Pancreas (tissue), 10 donors: Measurements from ENCODE around the gene SDR42E1. TPM values are rescaled to one million over a fixed set of nuclear protein-coding genes. Genes with fewer than 3 reads are reported as not detected.
A peak's percentile ranks its signal among the peaks of the same experiment; 100 is the strongest.

Experiments used
- ATAC-seq, 4 donors: fragments of 200-7000 bp; cut with Tn5 transposase; one replicate each; pipeline versions ENCODE4 v1.8.0 to v1.9.1; 2020; ENCODE audit warnings: mild to moderate bottlenecking in 4 of 4, moderate library complexity in 4 of 4
- DNase-seq, 6 donors: peaks; one replicate each; pipeline ENCODE4 v3.0.0-alpha.2; 2020
- FAIRE-seq: peaks from 2 replicates; lab custom pipeline; 2012; peaks lifted over from hg19 to GRCh38; lab: Jason Lieb, UNC
- H3K27ac ChIP-seq, 4 donors: fragments of 200-600 bp; sonication (generic); 1 replicate in 3 of 4; 2 replicates in 1 of 4; pipeline versions ENCODE4 v1.5.0 to v1.8.0; 2020
- H3K27me3 ChIP-seq, 4 donors: fragments of 200-600 bp; one replicate each; pipeline ENCODE4 v1.8.0; 2021
- H3K36me3 ChIP-seq, 3 donors: fragments of 200-600 bp; sonication (generic) in 1 of 3; one replicate each; pipeline versions ENCODE4 v1.5.0 to v1.8.0; 2020 to 2021
- H3K4me1 ChIP-seq, 3 donors: fragments of 200-600 bp; one replicate each; pipeline ENCODE4 v1.8.0; 2021
- H3K4me3 ChIP-seq, 4 donors: fragments of 200-600 bp; sonication (generic) in 2 of 4; one replicate each; pipeline versions ENCODE4 v1.5.0 to v1.8.0; 2020 to 2021
- H3K9me3 ChIP-seq, 4 donors: fragments of 200-600 bp; one replicate each; pipeline ENCODE4 v1.8.0; 2021
- WGBS, 2 donors: extraction: QIAGEN DNeasy Blood & Tissue Kit; methylation state at CpG; one replicate each; pipeline ENCODE4 v1.1.7; 2013; 5-methylcytosine and 5-hydroxymethylcytosine counted together
- intact Hi-C, 3 donors: fragments of 100-400 bp; cut with DNase I; formaldehyde crosslinking; loops; one replicate each; pipeline versions ENCODE4 v1.11.1 to v1.14.2; 2022
- polyA plus RNA-seq, 2 donors: library from polyadenylated mRNA; stranded (reverse); fragments of 200-250 nt; gene quantifications; one replicate each; pipeline ENCODE4 v1.2.3, GENCODE V29; 2013
- total RNA-seq, 6 donors: library from RNA; stranded (reverse); fragmentation: NEBNext Ultra II Directional in 4 of 6; extraction: Animal tissue kit (Norgen Biotek cat#: 25700) in 4 of 6; gene quantifications; one replicate each; pipeline versions ENCODE4 v1.2.1 to v1.2.4, GENCODE V29; 2021 to 2023
- TF ChIP-seq, protein P1 (sequence below), 4 donors: fragments of 200-600 bp; sonication (generic) in 3 of 4; IDR thresholded peaks; one replicate each; pipeline versions ENCODE4 v1.5.0 to v1.8.0; 2021; ENCODE audit warnings: antibody characterized with exemption in 4 of 4
- donor health status: healthy with polysubstance abuse.
- donor health status: DM: no; HTN: no; CAD: no; lungs with moderate emphysema.
- donor health status: DM: no; HTN: no; CAD: no.
- donor health status: control.
- donor health status: control.
- donor health status: Bipolar disorder and iron deficiency.
- donor health status: DM: yes; HTN: yes; CAD: no.
- donor health status: DM: no; HTN: no; CAD: no.
- donor health status: DM: no; HTN: no; CAD: no.
- donor health status: DM: yes; HTN: yes; CAD: no.

Gene SDR42E1
- total and polyA plus RNA-seq, 8 donors, result 2.5 to 13.3 (median 5.8) TPM

DNA sequence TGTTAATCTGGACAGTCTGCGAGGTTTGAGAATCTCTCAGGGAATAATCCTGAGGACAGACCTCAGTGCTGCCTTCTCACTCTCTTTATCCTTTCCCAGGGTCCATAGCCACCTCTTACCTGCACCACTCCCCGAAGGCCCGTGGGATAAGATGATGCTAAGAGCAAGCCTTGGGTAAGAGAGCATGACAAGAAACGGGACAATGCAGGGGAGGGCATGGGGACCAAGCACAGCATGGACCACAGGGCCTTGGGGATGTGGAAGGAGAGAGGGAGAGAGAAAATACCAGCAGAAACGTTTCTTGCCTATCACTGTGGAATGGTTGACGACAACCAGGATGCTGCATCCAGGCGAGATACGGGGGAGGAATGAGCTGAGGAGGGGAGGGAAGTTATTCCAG is 8.3 kb upstream of the SDR42E1 start:
- FAIRE-seq (no peak), DNase-seq (no peak), ATAC-seq (no peak)
- H3K9me3 ChIP-seq, result no peaks in the 10 kb centered on the region
- TF ChIP-seq, protein P1, sequence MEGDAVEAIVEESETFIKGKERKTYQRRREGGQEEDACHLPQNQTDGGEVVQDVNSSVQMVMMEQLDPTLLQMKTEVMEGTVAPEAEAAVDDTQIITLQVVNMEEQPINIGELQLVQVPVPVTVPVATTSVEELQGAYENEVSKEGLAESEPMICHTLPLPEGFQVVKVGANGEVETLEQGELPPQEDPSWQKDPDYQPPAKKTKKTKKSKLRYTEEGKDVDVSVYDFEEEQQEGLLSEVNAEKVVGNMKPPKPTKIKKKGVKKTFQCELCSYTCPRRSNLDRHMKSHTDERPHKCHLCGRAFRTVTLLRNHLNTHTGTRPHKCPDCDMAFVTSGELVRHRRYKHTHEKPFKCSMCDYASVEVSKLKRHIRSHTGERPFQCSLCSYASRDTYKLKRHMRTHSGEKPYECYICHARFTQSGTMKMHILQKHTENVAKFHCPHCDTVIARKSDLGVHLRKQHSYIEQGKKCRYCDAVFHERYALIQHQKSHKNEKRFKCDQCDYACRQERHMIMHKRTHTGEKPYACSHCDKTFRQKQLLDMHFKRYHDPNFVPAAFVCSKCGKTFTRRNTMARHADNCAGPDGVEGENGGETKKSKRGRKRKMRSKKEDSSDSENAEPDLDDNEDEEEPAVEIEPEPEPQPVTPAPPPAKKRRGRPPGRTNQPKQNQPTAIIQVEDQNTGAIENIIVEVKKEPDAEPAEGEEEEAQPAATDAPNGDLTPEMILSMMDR (IDR thresholded peaks at IDR 0.05), result no peak
- no peaks in the 10 kb centered on the region for H3K36me3 ChIP-seq
- no peaks in the 10 kb centered on the region for H3K27me3 ChIP-seq
- intact Hi-C loops, result no loop called here
- H3K4me3 ChIP-seq, result no peak overlapping the region
- peaks cover 0 to 9% (median 7%) of the 10 kb centered on the region in 3 donors for H3K4me1 ChIP-seq
- no peak overlapping the region for H3K27ac ChIP-seq
- 49 to 62% methylated on average over 8 of the region's 8 CpGs for WGBS, 2 donors

DNA sequence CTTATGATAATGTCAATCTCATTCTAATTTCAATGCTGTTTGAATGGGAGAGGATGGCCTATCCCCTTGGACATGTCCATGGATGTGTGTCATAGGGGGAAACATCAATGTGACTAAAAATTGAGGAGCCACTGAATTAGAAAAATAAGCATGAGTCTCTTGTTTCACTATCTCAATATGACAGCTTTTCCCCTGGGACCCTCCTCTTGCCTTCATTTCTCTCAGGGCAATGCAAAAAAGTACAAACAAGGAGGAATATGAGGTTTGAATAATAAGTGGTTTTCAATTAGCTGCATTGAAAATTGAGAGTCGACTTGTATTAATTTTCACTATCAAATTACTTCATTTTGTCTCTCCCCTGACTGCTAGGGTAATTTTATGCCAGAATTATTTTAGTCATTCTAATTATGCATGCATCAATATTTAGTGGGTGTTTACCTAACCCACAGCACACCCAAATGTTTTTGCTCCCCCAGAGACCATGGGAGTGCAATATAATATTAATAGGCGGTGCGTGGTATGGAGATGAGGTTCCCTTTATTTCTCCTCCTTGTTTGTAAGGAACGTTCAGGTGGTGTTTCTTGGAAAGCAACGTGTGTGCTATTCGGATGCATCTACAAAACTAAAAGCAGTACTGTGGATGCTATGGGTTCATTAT is 6.8 kb upstream of the SDR42E1 start:
- H3K9me3 ChIP-seq, result no peaks in the 10 kb centered on the region
- no peaks in the 10 kb centered on the region for H3K27me3 ChIP-seq
- FAIRE-seq (no peak), DNase-seq (no peak), ATAC-seq (no peak)
- WGBS, 2 donors, result 67 to 83% methylated on average over 6 of the region's 6 CpGs
- peaks cover 0 to 9% (median 7%) of the 10 kb centered on the region in 3 donors for H3K4me1 ChIP-seq
- H3K36me3 ChIP-seq, result no peaks in the 10 kb centered on the region
- TF ChIP-seq, protein P1 (IDR thresholded peaks at IDR 0.05), result no peak
- no peak overlapping the region for H3K4me3 ChIP-seq
- intact Hi-C loops, result no loop called here
- H3K27ac ChIP-seq, result no peak overlapping the region

DNA sequence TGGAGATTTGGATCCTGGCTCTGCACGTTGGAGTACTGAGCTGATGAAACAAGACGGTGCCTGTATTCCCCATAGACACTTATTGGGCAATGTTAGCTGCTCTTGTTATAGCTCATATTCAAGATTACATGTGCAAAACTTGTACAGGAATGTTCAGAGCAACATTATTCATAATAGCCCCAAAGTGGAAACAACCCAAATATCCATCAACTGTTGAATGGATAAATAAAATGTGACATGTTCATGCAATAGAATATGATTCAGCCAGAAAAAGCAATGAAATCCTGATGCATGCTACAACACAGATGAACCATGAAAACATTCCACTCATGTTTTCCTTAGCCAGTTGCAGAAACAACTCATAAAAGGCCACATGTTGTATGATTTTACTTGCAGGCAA is 5.7 kb upstream of the SDR42E1 start:
- FAIRE-seq, result no peak
- 88 to 92% methylated on average over 2 of the region's 2 CpGs for WGBS, 2 donors
- intact Hi-C loops, result no loop called here

DNA sequence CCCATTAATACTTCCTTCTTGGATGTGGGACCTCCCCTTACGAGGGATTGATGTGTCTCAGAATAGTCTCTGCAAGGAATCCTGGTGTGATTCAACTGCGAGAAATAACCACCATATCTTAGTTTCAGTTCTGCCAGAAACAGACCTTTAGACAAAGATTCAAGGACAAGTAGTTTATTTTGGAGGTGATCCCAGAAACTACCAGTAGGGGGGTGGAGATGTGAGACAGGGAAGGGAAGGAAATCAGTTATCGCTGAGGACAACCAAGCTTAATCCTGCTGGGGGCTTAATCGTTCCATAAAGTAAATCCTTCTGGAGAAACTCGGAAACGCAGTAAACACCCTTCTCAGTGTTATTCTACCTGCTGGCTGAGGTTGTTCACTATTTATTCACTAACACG is 5.0 kb upstream of the SDR42E1 start:
- intact Hi-C loops, result no loop called here
- peak; percentile 36 to 82 (median 66) for ATAC-seq
- no peaks in the 10 kb centered on the region for H3K36me3 ChIP-seq
- no peak for FAIRE-seq
- WGBS, 2 donors, result 15 to 18% methylated on average over 7 of the region's 7 CpGs
- no peaks in the 10 kb centered on the region for H3K9me3 ChIP-seq
- H3K27me3 ChIP-seq, result no peaks in the 10 kb centered on the region
- peaks cover 0 to 9% (median 7%) of the 10 kb centered on the region in 3 donors for H3K4me1 ChIP-seq
- TF ChIP-seq, protein P1 (IDR thresholded peaks at IDR 0.05), result peak in 2 of 4 donors; percentile 13 to 29
- H3K27ac ChIP-seq, result no peak overlapping the region
- H3K4me3 ChIP-seq, result no peak overlapping the region
- no peak for DNase-seq

More for the DNA sequence above, 5.7 kb upstream of the SDR42E1 start:
- no peak for ATAC-seq
- H3K9me3 ChIP-seq, result no peaks in the 10 kb centered on the region
- no peaks in the 10 kb centered on the region for H3K36me3 ChIP-seq
- peaks cover 0 to 9% (median 7%) of the 10 kb centered on the region in 3 donors for H3K4me1 ChIP-seq
- no peak overlapping the region for H3K27ac ChIP-seq
- no peak overlapping the region for H3K4me3 ChIP-seq
- TF ChIP-seq, protein P1 (IDR thresholded peaks at IDR 0.05), result no peak
- H3K27me3 ChIP-seq, result no peaks in the 10 kb centered on the region
- DNase-seq, result no peak

DNA sequence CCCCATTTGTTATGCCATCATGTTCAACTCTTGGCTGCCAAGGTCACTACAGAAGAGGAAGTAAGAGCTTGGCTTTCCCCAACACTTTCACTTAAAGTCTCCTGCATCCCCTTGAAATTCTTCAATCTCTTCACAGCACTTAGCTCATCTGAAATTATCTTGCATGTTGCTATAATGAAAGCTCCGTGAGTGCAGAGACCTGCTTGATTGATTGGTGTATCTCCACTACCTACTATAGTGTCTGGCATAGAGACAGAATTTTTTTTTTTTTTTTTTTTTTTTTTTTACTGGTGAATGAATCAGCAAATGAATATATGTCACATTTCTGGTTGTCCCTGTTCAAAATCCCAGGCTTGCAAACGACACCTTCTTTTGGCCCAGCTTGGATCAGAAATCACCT is 1.9 kb upstream of the SDR42E1 start:
- Histone ChIP-seq H3K27me3 (no peaks in the 10 kb centered on the region), H3K4me1 (peaks cover 0 to 14% (median 12%) of the 10 kb centered on the region in 3 donors), H3K27ac (no peak overlapping the region), H3K36me3 (no peaks in the 10 kb centered on the region), H3K9me3 (no peaks in the 10 kb centered on the region), H3K4me3 (no peak overlapping the region)
- no peak for FAIRE-seq
- intact Hi-C loops, result no loop called here
- ATAC-seq, result no peak
- WGBS, 2 donors, result 42 to 55% methylated on average over 2 of the region's 2 CpGs
- no peak for DNase-seq
- TF ChIP-seq, protein P1 (IDR thresholded peaks at IDR 0.05), result no peak
